Measurements from ENCODE around the gene GFOD1.

GFOD1 gene

DNA sequence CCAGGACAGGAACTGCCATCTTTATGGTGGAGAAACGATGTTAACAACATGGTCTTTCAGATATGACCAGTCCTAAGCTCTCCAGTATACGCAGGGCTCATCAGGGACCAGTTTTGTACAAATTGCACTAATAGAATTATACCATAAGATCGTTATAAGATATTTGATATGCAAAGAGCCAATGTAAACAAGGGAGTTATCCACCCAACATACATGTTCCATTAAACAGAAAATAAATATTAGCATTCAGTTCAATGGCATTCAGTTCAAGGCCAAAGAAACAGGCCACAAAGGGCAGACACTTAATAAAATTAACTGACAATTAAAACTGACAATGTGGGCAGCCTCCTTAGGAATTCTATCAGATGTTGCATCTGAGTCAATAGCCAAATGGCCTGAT, 2.6 kb downstream of the GFOD1 start:
- no peak for DNase-seq

DNA sequence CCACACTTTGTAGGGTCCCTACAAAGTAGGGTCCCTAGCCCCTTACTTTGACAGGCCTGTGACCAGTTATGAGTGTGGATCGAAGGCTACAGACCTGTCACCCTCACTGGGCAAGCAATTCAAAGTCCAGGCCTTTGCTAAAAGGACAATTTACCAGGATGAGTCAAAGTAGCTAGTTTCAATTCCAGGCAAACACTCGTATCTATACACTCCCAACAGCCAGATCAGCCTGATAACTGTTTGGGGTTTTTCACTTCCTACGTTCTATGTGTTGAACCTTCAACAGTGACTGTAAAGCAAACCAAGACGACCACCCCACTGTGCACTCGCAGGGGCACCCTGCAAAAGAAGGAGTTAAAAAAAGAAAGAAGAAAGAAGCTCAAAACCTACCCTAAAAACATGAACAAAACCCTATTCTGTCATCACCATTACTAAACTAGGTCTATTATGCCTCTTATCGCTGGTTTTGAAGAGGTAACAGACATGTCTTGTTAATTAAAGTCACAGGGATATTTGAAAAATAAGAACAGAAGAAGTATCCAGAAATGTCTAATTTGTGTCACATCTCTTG, 3.2 kb downstream of the GFOD1 start:
- no peak for DNase-seq

- DNase-seq: no peak
These were observed 6.5 kb downstream of the GFOD1 start for GRCh38 chr6:13480631-13481501.

DNA sequence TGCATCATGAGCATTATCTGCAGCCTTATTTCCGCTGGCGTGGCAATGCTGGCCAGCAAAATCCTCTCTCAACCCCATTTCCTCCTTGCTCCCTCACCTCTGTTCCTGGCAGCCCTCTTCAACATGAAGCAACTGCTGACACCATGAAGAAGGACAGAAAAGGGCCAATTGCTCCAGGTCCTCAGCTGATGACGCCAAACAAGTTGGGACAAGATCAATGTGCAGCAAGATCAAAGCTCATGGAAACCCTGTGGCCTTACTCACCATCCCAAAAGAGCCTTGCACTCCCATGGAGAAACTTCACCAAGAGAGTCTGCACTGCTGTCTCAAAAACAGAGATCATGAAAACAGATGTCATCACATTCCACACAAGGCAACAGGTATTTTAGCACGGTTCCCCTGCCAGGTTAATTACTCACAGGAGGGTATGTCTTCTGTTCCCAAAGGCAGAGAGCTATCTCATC, 7.4 kb downstream of the GFOD1 start:
- no peak for DNase-seq

DNA sequence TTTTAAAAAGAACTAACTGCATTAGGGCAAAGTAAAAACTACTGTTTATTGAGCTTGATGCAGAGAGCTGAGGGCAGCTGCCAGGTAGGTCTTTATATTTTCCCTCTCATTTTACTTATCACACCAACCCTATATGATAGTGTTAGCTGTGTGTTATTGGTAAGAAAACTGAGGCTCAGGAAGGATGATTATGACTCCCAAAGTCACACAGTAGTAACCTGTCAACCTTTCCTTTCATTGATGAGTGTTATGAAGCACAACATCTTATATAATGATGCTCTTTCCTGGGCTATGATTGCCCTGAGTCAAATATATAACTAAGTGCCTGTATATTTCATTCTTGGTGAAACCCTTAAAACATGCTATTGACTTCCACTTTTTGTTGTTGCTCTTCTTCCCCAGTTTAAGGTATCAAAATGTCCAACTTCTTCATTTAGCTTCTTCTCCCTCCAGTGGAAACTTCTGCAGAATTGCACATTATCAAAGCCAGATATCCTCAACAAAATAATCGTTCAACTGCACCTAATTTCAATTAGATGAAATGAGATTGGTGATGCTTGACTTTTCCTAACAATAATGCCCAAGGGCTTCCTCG, 8.1 kb downstream of the GFOD1 start:
- DNase-seq: no peak

GRCh38 chr6:13478525-13478966, 8.9 kb downstream of the GFOD1 start:
- no peak for DNase-seq

DNA sequence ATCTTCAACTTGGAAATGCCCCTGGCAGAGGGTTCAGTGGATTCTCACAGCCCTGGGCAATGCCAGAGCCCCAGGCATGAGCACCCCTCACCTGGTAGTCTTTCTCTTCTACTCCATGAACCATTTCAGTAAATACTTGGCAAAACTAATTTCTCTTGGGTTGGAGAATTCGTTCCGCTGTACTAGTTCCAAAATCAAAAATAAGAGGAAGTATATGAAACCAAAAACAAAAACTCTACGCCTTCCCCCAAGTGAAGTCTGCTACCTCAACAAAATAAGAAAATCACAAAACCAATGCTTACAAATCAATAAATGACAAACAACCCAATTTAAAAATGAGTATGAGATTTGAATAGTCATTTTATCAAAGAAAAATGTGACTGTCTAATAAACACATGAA, 12.6 kb downstream of the GFOD1 start:
- no peak for DNase-seq

DNA sequence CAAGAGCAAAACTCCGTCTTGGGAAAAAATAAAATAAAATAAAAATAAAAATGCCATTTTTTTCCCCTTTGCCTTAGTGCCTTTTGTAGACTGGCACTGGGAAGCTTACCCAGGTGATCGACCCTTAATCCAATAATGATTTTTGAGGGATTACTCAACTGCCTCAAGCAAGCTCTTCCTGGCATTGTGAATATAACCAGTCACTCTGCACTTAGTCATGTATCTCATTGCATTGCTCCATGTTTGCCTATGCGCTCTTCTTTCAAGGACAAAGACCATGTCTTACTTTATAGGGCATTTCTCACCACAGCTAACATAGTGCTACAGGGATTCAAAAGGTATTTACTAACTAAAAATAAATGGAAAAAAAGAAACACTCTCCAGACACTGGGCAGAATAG, 13.0 kb downstream of the GFOD1 start:
- no peak for DNase-seq

- no peak for DNase-seq
These were observed 13.6 kb downstream of the GFOD1 start for GRCh38 chr6:13473768-13474165.

GRCh38 chr6:13472976-13473767, 14.2 kb downstream of the GFOD1 start:
- DNase-seq: no peak

DNA sequence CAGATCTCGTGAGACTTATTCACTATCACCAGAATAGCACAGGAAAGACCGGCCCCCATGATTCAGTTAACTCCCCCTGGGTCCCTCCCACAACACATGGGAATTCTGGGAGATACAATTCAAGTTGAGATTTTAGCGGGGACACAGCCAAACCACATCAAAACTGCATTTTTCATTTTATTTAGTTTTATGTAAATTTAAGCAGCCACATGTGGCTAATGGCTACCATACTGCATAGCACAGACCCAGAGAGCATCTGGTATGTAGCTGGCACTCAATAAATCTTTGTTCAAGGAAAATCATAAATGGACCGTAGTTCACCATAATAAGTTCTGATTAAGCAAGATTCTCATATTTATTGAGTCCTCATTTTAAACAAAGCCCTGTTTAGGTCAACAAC, 15.3 kb downstream of the GFOD1 start:
- DNase-seq: no peak

- DNase-seq: no peak
These were observed 16.2 kb downstream of the GFOD1 start for GRCh38 chr6:13471184-13471583.

- DNase-seq: no peak
These were observed 16.9 kb downstream of the GFOD1 start for GRCh38 chr6:13470238-13471140.

- no peak for DNase-seq
These were observed 17.7 kb downstream of the GFOD1 start for GRCh38 chr6:13469693-13470092.

DNA sequence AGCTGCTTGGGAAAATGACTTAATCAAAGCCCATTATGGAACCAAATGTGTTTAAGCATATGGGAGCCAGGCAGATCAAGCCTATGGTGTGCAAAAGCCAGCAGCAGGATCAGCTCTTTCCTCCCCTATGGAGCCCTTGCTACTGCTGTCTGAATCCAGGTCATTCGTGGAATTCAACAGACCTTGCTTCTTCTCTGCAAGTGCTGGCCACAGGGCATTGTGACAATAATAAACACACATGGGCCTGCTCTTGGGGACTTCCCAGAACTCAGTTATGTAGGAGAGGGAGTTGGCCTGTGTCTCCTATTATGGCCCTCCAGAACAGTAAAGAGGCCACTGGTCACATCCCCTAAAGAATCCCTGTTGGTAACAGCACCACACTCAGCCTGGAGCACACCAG, 18.6 kb downstream of the GFOD1 start:
- DNase-seq: no peak

- no peak for DNase-seq
These were observed 20.2 kb downstream of the GFOD1 start for GRCh38 chr6:13467216-13467600.

GRCh38 chr6:13466304-13467215, 20.8 kb downstream of the GFOD1 start:
- DNase-seq: no peak

GRCh38 chr6:13465734-13466133, 21.7 kb downstream of the GFOD1 start:
- DNase-seq: no peak

- no peak for DNase-seq
These were observed 23.5 kb downstream of the GFOD1 start for GRCh38 chr6:13463941-13464340.

DNA sequence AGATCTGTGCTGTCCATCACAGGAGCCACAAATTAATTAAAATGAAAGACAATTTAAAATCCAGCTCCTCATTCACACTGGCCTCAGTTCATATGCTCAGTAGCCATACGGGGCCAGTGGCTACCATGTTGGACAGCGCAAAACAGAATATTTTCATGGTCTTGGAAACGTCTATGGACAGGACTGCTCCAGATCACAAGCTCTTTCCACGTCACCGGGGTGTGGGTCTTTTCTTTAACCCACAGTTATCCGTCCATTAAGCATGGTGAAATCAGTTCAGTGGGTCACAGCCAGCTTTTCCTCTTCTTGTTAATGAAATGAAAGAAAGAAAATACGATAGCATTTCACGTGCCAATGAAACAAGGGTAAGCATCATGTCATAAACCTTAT, 24.1 kb downstream of the GFOD1 start:
- no peak for DNase-seq

Data from activated gamma-delta T cell treated with Interleukin-2 at 50 U/mL for 16 hours (primary cell).